ENCODE measurements around the gene DNAJB9. TPM values are rescaled to one million over a fixed set of nuclear protein-coding genes. Genes with fewer than 3 reads are reported as not detected.

The DNAJB9 gene
- total RNA-seq, 1 donor from 2014 or later = 23.6 TPM

- intact Hi-C loops (cut with DNase I) = no loop called here
- Histone ChIP-seq H3K4me3 (no peak overlapping the region), H3K9me3 (no peaks in the 10 kb centered on the region), H3K27me3 (ENCODE audit: low read depth) (no peaks in the 10 kb centered on the region), H3K36me3 (no peaks in the 10 kb centered on the region), H3K27ac (no peak overlapping the region), H3K4me1 (no peaks in the 10 kb centered on the region)
- TF ChIP-seq, protein P1, sequence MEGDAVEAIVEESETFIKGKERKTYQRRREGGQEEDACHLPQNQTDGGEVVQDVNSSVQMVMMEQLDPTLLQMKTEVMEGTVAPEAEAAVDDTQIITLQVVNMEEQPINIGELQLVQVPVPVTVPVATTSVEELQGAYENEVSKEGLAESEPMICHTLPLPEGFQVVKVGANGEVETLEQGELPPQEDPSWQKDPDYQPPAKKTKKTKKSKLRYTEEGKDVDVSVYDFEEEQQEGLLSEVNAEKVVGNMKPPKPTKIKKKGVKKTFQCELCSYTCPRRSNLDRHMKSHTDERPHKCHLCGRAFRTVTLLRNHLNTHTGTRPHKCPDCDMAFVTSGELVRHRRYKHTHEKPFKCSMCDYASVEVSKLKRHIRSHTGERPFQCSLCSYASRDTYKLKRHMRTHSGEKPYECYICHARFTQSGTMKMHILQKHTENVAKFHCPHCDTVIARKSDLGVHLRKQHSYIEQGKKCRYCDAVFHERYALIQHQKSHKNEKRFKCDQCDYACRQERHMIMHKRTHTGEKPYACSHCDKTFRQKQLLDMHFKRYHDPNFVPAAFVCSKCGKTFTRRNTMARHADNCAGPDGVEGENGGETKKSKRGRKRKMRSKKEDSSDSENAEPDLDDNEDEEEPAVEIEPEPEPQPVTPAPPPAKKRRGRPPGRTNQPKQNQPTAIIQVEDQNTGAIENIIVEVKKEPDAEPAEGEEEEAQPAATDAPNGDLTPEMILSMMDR (IDR thresholded peaks at IDR 0.05) = peak; percentile 75
- DNase-seq = no peak
- ATAC-seq = peak in 1 of 2 donors; percentile 85
Observed at GRCh38 chr7:108613147-108613948, 43.7 kb downstream of the DNAJB9 start.

DNA sequence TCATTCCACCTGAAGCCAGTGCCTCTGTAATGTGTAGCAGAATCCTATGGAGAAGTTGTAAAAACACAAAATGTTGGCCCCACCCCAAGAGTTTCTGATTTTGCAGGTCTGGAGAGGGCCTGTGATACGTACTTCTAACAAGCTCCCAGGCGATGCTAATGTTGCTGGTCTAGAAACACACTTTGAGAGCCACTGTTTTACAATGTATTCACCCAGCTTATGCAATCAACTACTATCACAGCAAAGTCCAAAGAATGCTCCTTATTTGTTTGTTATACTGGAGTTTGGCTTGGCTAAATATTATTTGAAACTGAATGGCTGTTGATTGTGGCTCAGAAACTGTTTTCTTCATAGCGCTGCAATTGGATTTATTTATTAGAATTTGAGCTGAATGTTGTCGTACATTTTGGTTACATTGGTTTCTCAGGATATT is 44.3 kb downstream of the DNAJB9 start:
- DNase-seq (no peak), ATAC-seq (peak in 1 of 2 donors; percentile 69)
- TF ChIP-seq, protein P1 (IDR thresholded peaks at IDR 0.05) = no peak
- no peaks in the 10 kb centered on the region for H3K4me1 ChIP-seq
- H3K36me3 ChIP-seq = no peaks in the 10 kb centered on the region
- no peak overlapping the region for H3K4me3 ChIP-seq
- no peaks in the 10 kb centered on the region for H3K9me3 ChIP-seq
- intact Hi-C loops (cut with DNase I) = no loop called here
- no peak overlapping the region for H3K27ac ChIP-seq
- no peaks in the 10 kb centered on the region for H3K27me3 ChIP-seq (ENCODE audit: low read depth)

GRCh38 chr7:108614896-108615295 is 45.2 kb downstream of the DNAJB9 start:
- intact Hi-C loops (cut with DNase I) = no loop called here
- no peak overlapping the region for H3K4me3 ChIP-seq
- ATAC-seq = no peak
- H3K27ac ChIP-seq = no peak overlapping the region
- no peak for DNase-seq
- no peaks in the 10 kb centered on the region for H3K36me3 ChIP-seq
- TF ChIP-seq, protein P1 (IDR thresholded peaks at IDR 0.05) = no peak
- H3K4me1 ChIP-seq = no peaks in the 10 kb centered on the region
- no peaks in the 10 kb centered on the region for H3K27me3 ChIP-seq (ENCODE audit: low read depth)
- H3K9me3 ChIP-seq = no peaks in the 10 kb centered on the region

DNA sequence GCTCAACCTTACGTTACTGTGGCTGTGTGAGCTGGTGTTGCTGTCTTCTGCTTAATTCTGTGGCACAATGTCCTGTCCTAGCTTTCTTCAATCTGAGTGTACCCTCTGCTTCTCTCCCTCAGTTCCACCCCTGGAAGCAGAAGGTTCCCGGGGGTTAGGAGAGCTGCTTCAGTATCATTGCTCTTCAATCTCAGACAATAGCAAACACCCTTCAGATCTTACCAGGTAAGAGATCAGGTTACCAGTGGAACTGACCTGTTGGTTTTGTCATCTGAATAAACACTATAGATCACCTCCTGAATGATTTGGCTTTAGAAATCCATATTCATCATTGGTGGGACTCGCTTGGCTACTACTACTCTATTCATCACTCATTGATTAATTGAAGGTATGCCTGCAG is 48.4 kb downstream of the DNAJB9 start:
- H3K27ac ChIP-seq = no peak overlapping the region
- intact Hi-C loops (cut with DNase I) = no loop called here
- no peaks in the 10 kb centered on the region for H3K4me1 ChIP-seq
- TF ChIP-seq, protein P1 (IDR thresholded peaks at IDR 0.05) = no peak
- H3K4me3 ChIP-seq = no peak overlapping the region
- DNase-seq (no peak), ATAC-seq (no peak)
- no peaks in the 10 kb centered on the region for H3K27me3 ChIP-seq (ENCODE audit: low read depth)
- H3K9me3 ChIP-seq = no peaks in the 10 kb centered on the region
- no peaks in the 10 kb centered on the region for H3K36me3 ChIP-seq

DNA sequence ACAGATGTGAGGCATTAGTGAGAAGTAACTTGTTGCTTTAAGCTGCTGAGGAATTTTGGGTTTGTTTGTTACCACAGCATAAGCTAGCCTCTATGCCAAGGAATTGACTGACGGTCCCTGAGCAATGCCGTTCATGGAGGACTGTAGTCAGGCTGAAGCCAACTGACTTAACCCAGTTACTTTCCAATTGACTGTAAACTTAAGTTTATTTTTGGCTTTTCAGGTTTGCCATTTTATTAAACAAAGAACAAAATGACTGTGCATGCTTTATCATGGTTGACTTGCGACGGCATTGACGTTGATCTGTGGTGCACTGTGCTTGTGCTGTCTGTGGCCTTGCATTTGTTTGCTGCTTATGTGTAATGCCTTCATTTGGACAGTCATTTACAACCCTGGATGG is 53.5 kb downstream of the DNAJB9 start:
- Histone ChIP-seq H3K9me3 (no peaks in the 10 kb centered on the region), H3K27me3 (ENCODE audit: low read depth) (no peaks in the 10 kb centered on the region), H3K36me3 (no peaks in the 10 kb centered on the region), H3K4me3 (no peak overlapping the region), H3K4me1 (no peaks in the 10 kb centered on the region), H3K27ac (no peak overlapping the region)
- DNase-seq = no peak
- intact Hi-C loops (cut with DNase I) = no loop called here
- ATAC-seq = no peak
- TF ChIP-seq, protein P1 (IDR thresholded peaks at IDR 0.05) = no peak

Other genes with a start within 250 kb of the DNAJB9 start
- gene NRCAM, start 113.4 kb upstream of the DNAJB9 start, total RNA-seq = 2.6 TPM
- gene PNPLA8, start 43.7 kb upstream of the DNAJB9 start, total RNA-seq = 27.8 TPM
- 26.6 TPM for gene THAP5, start 168 bp upstream of the DNAJB9 start, total RNA-seq